GM18505 (cell line): ENCODE data around the gene SORCS2.

Experiments used
- ATAC-seq: cut with Tn5 transposase; IDR thresholded peaks from one replicate; pipeline ENCODE4 v1.9.1; 2021; ENCODE audit not compliant: unreplicated experiment
- POLR2A ChIP-seq: IDR thresholded peaks from 4 replicates; pipeline ENCODE4 v1.6.1; 2011; ENCODE audit warnings: borderline replicate concordance; ENCODE audit not compliant: insufficient read depth, insufficient read length; ENCODE audit errors: extremely low read depth

SORCS2 gene

DNA sequence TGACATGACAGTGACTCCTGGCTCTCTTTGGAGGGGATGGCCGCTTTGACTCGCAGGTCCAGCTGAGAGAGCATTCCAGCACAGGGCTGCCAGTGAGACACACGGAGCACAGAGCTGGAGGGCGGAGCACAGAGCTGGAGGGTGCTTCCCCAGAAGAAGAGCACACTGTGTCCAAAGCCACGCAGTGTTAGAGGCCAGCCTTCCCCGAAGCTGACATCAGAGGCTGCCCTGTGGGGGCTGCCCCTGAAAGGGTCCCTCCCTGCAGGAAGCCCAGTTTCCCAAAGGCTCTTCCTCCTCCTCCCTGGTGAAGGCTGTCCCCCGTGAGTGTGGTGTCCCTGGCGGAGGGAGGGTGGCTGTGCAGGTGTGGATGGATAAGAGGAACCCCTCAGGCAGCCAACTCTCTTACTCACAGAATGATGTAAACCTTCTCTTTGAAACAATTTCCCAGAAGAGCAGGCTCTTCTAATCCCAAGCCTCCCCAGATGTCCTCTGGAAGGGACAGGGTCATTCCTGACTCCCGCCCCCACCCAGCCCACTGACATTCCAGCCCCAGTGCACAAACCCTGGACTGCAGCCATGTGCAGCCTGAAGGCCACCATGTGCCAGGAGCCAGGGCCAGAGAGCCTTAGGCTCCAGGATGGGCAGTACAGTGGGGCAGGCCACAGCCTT, 189.0 kb downstream of the SORCS2 start:
- no peak for ATAC-seq

DNA sequence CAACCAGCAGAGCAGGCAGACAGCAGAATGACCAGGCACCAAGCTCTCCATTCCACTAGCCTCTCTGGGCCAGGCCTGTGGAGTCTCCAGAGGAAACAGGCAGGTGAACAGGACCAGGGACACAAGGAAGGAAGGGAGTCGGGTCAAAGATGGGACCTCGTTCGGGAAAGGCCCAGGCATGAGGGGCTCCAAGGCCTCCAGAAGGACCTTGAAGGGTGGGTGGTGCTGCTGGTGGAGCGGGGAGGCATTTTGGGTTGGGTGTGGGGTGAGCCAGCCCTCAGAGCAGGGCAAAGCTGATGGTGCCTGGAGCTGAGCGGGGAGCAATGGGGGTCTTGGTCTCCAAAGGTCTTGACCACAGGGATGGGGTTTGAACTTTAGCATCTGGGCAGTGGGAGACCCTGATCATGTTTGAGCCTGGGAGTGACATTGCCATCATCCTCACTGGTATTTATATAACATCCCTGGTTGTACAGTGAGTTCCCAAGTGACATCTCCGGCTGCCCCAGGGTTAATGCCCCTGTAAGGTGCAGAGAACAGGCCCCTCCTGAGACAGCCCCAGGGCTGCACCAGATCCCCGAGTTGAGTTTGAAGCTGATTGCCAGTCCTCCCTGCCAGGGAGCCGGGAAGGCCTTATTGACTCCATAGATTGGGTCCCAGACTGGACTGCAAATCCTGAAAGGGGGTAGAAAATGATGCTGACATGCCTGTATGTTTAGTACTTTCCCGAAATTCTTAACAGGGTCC, 189.7 kb downstream of the SORCS2 start:
- no peak for ATAC-seq
- no peak for TF ChIP-seq POLR2A

More for the DNA sequence above, 189.0 kb downstream of the SORCS2 start:
- no peak for TF ChIP-seq POLR2A

DNA sequence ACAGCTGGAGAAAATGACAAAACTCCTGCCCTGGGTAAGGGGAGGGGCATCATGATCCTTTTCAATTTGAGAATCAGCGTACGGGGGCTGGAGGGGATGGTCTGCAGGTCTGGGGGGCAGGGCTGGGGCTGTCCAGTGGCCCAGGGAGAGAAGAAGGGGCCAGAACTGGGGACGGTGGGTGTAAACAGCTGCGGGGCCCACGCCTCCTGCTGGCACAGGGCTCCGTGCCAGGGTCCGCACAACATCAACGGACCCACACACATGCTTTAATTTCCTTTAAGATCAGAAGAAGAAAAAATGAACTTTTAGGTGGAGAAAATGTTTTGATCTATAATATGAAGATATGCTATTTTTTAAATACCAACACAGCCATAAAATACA, 190.3 kb downstream of the SORCS2 start:
- no peak for ATAC-seq
- TF ChIP-seq POLR2A, result no peak

DNA sequence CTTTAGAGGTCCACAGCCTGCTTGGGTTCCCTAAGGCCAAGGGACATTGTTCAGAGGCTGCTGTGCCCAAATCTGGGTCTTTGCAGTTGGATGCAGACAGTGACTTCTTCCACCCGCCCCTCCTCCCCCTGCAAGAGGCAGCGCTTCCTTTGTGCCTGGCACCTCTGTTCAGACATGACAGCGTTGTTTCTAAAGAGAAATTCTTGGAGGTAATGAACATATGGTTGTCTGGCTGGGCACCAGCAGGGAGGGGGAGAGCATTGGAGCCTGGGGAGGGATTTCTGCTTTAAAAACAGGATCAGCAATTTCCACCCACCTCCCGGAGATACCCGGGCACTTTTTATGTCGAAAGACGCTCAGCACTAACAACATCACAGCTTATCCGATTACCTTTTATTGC, 190.9 kb downstream of the SORCS2 start:
- no peak for ATAC-seq
- TF ChIP-seq POLR2A, result no peak

DNA sequence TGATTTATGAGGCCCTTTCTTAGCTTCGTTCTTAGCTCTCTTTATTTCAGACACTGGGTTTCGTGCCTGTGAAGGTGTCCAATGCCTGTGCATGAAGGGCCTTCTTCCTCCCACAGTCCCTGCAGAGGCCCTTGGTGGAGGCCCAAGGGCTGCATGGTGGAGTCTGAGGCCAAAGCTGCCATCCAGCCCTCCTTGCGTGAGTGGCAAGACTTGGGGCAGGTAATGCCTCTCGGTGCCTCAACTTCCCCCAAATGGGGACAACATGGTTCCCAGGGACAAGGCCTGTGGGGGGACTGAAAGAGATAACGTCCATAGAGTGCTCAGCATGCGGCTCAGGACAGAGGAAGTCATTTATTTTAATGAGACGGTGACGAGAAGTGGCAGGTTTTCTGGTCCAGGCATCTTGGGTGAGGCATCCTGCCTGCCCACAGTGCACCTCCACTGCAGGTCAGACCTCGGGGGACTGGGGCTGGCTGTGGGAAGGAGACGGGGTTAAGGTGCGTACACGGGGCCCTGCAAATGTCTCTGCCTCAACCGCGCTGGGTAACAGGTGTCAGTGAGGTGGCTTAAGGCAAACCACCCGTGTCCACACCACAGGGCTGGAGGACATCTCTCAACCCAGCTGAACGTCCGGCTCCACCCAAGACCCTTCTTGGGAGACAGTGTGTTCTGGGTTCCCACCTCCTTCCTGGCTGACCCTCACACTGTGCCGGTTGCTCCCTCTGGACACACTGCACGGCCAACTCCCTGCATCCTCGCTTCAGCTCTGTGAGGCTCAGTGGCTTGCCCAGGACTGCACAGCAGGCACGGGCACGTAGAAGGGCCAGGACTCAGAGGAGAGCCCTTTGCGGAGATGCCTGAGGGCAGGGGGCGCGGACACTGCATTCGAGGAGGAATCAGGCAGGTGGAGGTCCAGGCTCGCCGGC, 191.9 kb downstream of the SORCS2 start:
- TF ChIP-seq POLR2A, result no peak

DNA sequence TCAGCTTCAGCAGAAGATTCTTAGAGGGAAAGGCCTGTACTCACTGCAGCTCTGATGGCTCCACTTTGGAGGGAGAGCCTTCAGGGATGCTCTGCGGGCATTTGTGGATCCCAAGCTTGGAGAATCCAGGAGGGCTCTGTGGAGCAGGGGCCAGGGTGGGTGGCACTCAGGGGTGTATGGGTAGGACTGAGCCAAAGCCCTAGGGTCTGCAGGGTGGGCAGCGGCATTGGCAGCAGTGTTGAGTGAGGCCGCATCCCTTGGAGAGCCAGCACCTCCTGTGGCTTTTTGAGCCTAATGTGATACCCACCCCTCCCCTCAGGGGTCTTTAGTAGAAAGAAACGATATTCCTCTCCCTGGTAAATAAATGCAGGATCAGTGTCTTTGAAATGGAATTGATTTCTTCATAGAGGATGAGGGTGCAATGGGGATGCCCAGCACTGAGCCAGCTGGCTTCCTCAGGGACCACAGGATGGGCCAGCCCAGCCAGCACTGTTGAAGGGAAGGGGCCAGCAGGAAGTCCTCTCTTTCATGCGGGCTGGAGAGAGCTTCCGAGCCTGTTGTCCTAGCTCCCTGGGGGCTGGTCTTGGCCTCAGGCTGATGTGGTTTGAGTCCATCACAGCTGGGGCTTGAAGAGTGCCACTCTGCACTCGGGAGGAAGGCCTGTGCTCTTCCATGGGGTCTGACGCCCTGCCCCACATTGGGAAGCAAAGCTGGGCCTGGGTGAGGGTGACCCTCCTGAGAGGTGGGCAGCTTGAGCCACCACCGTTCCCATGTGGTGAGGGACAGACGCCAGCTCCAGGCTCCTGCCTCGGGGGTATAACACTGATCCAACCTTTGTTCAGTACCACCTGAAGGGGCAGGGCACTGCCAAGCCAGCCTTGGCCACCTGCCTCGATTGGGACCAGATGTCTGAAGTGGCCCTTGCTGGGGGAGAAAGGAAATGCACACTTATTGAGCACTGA, 192.9 kb downstream of the SORCS2 start:
- TF ChIP-seq POLR2A, result no peak
- no peak for ATAC-seq

More for the DNA sequence above, 191.9 kb downstream of the SORCS2 start:
- no peak for ATAC-seq

DNA sequence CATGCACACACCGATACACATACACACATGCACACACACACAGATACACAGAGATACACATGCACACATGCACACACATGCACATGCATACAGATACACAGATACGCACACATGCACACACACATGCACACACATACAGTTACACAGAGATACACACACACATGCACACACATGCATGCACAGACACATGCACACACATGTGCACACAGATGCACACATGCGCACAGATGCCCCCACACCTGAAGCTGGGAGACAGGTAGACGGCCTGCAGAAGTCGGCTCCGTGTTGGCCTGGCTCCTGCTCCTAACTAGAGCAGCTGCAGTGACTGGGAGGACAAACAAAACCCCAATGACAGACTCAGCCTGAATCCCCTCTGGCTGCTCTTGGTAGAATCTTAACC, 195.6 kb downstream of the SORCS2 start:
- TF ChIP-seq POLR2A, result no peak
- ATAC-seq, result no peak

DNA sequence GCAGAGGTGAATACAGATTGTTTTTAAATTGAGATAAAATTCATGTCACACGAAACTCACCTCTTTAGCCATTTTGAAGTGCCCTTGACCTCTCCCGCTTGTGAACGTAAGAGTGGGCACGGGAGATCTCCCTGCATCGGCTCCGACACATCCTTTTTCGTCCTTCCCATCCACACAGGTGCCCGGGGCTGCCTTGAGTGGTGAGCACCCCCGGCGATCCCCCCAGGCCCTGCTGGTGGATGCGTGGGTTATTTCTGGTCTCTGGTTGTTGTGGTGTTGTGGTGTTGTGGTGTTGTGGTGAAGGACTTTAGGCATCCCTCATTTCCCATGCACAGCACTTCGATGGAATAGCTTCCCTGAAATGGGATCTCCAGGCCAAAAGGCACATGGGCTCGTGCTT, 196.3 kb downstream of the SORCS2 start:
- no peak for TF ChIP-seq POLR2A
- no peak for ATAC-seq

DNA sequence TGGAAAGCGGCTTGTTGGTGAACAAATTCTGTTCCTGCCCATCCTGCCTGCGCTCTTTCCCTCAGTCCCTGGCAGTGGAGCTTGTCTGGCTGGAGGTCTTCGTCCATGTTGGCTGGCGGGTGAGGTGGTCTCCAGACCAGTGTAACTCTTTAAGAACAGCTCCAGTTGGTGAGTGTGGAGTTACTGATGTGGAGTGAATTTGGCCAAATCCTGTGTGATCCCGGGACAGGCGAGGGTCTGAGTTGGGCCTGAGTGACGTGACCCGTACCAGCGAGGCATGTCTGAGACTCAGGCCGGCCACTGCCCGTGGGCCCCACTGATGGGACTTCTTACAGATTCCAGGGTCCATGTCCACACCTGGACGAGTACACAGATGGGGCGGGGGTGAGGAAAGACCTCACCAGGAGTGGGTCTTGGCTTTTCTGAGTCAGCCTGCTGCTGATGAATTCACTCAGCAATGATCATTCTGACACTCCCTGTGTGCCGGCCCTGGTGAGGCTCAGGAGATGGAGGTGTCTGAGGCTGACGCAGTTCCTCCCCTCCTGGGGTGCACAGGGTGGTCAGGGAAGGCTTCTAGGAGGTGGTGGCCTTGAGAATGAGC, 196.9 kb downstream of the SORCS2 start:
- TF ChIP-seq POLR2A, result no peak
- no peak for ATAC-seq

DNA sequence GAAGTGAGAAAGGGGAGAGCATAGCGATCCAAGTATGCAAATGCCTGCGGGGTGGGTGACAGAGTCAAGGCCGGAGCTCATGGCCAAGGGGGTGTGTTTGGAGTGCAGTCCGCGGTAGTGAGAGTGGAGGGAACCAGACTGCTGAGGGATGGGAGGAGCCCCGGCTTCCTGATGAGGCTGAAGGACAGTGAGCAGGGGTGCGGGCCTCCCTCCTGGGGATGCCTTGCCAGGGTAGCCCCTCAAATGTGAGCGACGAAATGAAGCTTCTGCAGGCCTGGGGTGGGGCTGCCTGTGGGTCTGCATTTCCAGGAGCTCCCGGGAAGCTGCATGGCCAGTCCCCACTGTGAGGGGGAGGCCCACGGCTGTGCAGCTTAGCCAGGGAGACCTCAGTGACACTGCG, 197.4 kb downstream of the SORCS2 start:
- ATAC-seq, result no peak
- TF ChIP-seq POLR2A, result no peak

DNA sequence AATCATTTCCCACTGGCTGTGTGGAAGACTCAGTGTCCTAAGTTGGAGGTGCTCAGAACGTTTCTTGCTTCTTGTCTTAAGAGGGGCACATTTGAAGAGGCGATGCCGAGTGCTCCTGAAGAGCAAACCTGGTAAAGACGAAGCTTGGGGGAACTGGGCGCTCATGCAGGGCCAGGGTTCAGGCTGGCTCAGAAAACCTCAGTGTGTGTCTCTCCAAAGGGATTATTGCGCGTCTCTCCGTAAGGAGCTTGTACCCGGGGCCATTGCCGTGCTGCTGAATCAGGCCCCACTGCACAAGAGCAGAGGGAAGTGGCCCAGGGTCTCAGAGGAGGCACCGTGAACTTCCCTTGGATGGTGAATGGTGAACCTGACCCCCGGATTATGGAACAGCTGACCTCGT, 198.0 kb downstream of the SORCS2 start:
- ATAC-seq, result no peak
- TF ChIP-seq POLR2A, result no peak

DNA sequence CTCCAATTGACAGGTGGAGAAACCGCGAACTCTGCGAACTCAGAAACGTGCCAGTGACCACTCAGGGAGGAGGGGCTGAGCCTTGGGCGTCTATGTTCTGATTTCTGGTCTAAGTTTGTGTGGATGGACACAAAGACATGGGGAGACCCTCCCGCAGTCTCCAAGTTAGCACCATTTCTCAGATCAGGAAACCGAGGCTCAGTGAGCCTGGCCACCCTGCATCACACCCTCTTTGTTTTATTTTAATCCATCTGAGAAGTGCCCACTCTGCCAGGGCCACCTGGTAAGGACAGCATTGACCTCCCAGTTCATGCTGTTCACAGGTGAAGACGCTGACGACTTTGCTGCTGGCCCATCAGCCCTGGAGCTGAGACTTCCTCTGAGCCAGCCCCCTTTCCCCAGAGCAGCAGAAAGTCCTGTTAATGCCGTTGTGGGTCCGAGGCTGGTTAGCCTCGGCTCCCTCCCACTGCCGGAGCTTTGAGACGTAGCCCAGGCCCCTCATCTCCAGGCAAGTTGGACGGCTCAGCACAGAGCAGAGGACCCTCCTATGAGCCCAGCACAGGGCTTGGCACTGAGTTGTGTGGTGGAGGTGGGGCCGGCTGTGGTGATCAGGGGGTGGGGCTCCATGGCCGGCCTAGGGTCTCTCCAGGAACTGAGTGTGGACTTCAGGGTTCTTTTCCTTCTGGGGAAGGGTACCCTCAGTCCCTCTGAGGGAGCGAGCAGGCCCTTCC, 198.7 kb downstream of the SORCS2 start:
- TF ChIP-seq POLR2A, result no peak
- no peak for ATAC-seq
